ENCODE results near the gene IGFBP2.

The IGFBP2 gene

DNA sequence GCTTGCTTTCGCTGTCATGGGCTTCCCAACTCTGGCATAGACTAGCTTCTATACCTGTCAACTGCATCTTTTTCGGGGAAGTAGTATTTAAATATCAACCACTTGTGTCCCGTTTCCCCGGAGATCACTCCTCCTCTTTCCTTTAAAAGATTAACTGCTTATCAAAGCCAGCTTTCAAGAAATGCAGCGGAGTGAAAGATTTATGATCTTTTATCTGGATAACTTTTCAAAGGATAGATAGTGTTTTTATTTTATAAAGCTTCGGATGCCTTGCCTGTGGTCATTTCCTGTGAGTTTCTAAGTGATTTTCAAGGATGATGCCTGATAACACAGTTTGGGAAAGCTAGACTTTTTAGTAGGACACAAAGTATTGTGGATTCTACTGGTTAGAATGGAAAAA lies 65.1 kb downstream of the IGFBP2 start:
- CTCF ChIA-PET: interaction anchor here (0.5 to 2.6 kb wide), 11 partner anchors 11 to 1058 kb away, joined by 3 to 11 read pairs (median 4); no protein-coding TSS in a partner anchor
- no peak for DNase-seq (ENCODE audit: low spot score)
- TF ChIP-seq, protein P1, sequence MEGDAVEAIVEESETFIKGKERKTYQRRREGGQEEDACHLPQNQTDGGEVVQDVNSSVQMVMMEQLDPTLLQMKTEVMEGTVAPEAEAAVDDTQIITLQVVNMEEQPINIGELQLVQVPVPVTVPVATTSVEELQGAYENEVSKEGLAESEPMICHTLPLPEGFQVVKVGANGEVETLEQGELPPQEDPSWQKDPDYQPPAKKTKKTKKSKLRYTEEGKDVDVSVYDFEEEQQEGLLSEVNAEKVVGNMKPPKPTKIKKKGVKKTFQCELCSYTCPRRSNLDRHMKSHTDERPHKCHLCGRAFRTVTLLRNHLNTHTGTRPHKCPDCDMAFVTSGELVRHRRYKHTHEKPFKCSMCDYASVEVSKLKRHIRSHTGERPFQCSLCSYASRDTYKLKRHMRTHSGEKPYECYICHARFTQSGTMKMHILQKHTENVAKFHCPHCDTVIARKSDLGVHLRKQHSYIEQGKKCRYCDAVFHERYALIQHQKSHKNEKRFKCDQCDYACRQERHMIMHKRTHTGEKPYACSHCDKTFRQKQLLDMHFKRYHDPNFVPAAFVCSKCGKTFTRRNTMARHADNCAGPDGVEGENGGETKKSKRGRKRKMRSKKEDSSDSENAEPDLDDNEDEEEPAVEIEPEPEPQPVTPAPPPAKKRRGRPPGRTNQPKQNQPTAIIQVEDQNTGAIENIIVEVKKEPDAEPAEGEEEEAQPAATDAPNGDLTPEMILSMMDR (conservative IDR thresholded peaks at IDR 0.05; ENCODE audit: low read depth): no peak
- H3K27ac ChIP-seq: no peak overlapping the region
- POLR2A ChIA-PET (ENCODE audit: low non-redundant PET): no interaction called here

DNA sequence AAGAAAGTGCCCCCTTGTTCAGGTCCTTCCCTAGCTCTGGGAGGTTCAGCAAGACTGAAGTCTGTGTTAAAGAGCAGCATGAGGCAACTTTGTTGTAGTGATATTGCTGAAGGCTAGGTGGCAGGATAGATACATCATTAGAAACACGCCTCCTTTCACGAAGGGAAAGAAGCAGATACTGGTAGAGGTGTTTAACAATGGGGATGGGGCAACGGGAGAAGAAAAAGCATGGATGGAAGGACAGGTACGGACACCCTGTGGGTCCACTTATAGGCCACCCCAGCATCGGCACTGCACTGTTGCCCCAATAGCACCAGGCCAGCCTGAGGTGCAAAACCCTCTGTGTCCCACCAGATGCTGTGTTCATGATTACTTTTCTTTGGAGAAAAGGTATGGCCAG lies 65.7 kb downstream of the IGFBP2 start:
- peak; percentile 68 for DNase-seq (ENCODE audit: low spot score)
- H3K27ac ChIP-seq: no peak overlapping the region
- POLR2A ChIA-PET (ENCODE audit: low non-redundant PET): no interaction called here
- CTCF ChIA-PET: interaction anchor here (0.5 to 1.5 kb wide), 10 partner anchors 12 to 1058 kb away, joined by 3 to 11 read pairs (median 4); no protein-coding TSS in a partner anchor
- TF ChIP-seq, protein P1 (conservative IDR thresholded peaks at IDR 0.05; ENCODE audit: low read depth): peak; percentile 67

DNA sequence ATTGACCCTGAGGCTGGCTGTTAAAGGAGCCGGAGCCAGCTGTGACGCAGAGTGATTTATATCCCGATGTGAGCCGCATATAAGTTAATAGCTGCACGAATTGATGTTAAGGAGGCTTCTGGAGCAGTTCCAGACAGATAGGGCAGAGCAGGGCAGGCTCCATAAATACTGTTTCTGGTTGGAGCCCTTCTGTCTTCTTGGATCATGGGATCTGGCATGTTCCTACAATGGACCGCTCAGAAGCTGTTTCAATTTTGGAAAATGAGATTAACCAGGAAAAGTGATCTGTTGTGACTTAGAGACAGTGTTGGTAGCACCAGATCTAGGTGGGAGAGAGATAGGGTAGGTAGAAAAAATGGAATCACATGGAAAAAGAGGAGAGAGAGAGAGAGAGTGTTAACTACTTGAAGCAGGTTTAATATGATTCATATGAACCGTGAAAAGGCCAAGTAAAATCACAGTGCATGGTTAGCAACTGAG lies 66.9 kb downstream of the IGFBP2 start:
- ChIA-PET POLR2A (ENCODE audit: low non-redundant PET) (no interaction called here), CTCF (interaction anchor here (0.7 to 1.5 kb wide), 4 partner anchors 18 to 1013 kb away, joined by 3 to 4 read pairs (median 3); no protein-coding TSS in a partner anchor)
- DNase-seq (ENCODE audit: low spot score): no peak
- TF ChIP-seq, protein P1 (conservative IDR thresholded peaks at IDR 0.05; ENCODE audit: low read depth): no peak
- no peak overlapping the region for H3K27ac ChIP-seq

DNA sequence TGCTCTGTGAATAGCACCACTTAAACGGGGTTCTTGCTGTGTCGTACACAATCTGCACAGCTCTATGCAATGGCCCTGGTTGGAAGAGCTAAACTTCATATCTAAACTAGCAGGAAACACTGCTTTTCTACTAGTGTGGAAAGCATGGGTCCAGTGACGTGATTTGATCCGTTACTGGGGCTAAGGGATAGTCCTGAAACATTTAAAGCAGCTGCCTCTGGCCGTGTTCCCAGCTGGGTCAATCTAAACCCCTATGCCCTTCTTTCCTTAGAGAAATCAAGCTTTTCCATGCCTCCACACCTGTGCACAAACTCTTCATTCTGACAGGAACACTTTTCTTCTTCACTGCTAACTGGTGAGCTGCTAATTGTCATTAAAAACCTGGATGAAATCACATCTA lies 67.6 kb downstream of the IGFBP2 start:
- no peak overlapping the region for H3K27ac ChIP-seq
- TF ChIP-seq, protein P1 (conservative IDR thresholded peaks at IDR 0.05; ENCODE audit: low read depth): no peak
- no peak for DNase-seq (ENCODE audit: low spot score)
- CTCF ChIA-PET: interaction anchor here (1.5 kb wide), 1 partner anchor 465 kb away, joined by 4 read pairs; no protein-coding TSS in a partner anchor
- POLR2A ChIA-PET (ENCODE audit: low non-redundant PET): no interaction called here

DNA sequence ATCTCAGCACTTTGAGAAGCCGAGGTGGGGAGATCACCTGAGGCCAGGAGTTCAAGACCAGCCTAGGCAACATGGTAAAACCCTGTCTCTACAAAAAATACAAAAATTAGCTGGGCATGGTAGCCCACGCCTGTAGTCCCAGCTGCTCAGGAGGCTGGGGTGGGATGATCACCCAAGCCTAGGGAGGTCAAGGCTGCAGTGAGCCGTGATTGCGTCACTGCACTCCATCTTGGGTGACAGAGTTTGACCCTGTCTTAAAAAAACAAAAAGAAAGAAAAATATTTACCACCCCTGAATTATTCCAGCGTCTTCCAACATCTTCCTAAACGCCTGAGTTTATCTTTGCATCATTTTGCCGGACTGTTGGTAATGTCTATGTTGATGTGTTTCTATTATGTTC lies 68.3 kb downstream of the IGFBP2 start:
- CTCF ChIA-PET: no interaction called here

DNA sequence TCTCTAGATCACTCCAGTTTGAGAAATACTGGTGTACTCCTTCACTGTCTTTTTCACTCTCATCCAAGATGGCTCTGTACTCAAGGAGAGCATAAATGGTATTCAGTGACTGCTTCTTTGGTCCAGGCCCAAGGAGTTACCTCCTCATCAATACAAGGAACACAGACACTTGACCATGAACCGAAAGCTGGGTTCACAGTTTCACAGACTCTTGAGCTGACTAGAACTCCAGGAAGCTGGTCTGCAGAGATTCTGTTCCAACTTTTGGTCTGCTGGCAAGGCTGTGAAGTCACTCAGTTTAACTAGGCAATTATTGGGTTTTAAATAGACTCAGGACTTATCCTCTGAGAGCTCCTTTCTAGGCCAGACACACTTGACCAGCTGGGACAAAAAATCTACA lies 69.5 kb downstream of the IGFBP2 start:
- ChIA-PET POLR2A (ENCODE audit: low non-redundant PET) (no interaction called here), CTCF (interaction anchor here (0.8 to 1.4 kb wide), 4 partner anchors 226 to 1010 kb away, joined by 3 to 4 read pairs (median 3); no protein-coding TSS in a partner anchor)
- TF ChIP-seq, protein P1 (conservative IDR thresholded peaks at IDR 0.05; ENCODE audit: low read depth): no peak

More for the DNA sequence above, 68.3 kb downstream of the IGFBP2 start:
- POLR2A ChIA-PET (ENCODE audit: low non-redundant PET): no interaction called here
- DNase-seq (ENCODE audit: low spot score): no peak
- H3K27ac ChIP-seq: no peak overlapping the region
- TF ChIP-seq, protein P1 (conservative IDR thresholded peaks at IDR 0.05; ENCODE audit: low read depth): no peak

More for the DNA sequence above, 69.5 kb downstream of the IGFBP2 start:
- DNase-seq (ENCODE audit: low spot score): no peak
- no peak overlapping the region for H3K27ac ChIP-seq
